ENCODE measurements around the gene AHRR. TPM values are rescaled to one million over a fixed set of nuclear protein-coding genes. Genes with fewer than 3 reads are reported as not detected.
"Not testable (repeated sequence)": the region's sequence is repeated elsewhere in the genome, so short reads cannot be mapped to it uniquely, and the experiment has no call there.

The AHRR gene
- total RNA-seq, 1 experiment from 2014 or later = 1.3 TPM

DNA sequence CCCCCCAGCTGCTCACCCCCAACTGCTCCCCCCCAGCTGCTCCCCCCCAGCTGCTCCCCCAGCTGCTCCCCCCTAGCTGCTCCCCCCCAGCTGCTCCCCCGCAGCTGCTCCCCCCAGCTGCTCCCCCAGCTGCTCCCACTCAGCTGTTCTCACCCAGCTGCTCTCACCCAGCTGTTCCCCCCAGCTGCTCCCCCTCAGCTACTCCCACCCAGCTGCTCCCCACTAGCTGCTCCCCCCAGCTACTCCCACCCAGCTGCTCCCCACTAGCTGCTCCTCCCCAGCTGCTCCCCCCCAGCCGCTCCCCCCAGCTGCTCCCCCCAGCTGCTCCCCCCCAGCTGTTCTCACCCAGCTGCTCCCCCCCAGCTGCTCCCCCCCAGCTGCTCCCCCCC lies 22.8 kb upstream of the AHRR start:
- H3K4me1 Mint-ChIP-seq (ENCODE audit: low read depth, unreplicated experiment) = peaks cover 17% of the 10 kb centered on the region
- BruUV-seq (replicated peaks) = no TSS peak
- H3K27me3 Mint-ChIP-seq (ENCODE audit: unreplicated experiment) = no peaks in the 10 kb centered on the region
- no peaks in the 10 kb centered on the region for H3K9me3 Mint-ChIP-seq (ENCODE audit: low read depth, unreplicated experiment)
- H3K4me3 Mint-ChIP-seq (ENCODE audit: low read depth, unreplicated experiment) = no peak overlapping the region
- intact Hi-C loops (cut with micrococcal nuclease; ENCODE audit: unreplicated experiment) = no loop called here
- no peak for DNase-seq
- TF ChIP-seq, protein P1, sequence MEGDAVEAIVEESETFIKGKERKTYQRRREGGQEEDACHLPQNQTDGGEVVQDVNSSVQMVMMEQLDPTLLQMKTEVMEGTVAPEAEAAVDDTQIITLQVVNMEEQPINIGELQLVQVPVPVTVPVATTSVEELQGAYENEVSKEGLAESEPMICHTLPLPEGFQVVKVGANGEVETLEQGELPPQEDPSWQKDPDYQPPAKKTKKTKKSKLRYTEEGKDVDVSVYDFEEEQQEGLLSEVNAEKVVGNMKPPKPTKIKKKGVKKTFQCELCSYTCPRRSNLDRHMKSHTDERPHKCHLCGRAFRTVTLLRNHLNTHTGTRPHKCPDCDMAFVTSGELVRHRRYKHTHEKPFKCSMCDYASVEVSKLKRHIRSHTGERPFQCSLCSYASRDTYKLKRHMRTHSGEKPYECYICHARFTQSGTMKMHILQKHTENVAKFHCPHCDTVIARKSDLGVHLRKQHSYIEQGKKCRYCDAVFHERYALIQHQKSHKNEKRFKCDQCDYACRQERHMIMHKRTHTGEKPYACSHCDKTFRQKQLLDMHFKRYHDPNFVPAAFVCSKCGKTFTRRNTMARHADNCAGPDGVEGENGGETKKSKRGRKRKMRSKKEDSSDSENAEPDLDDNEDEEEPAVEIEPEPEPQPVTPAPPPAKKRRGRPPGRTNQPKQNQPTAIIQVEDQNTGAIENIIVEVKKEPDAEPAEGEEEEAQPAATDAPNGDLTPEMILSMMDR (IDR thresholded peaks at IDR 0.05; ENCODE audit: unreplicated experiment) = no peak
- CTCF ChIA-PET = no interaction called here
- peaks cover 7% of the 10 kb centered on the region for H3K36me3 Mint-ChIP-seq (ENCODE audit: insufficient read depth, unreplicated experiment)
- H3K27ac Mint-ChIP-seq (ENCODE audit: unreplicated experiment) = no peak overlapping the region

DNA sequence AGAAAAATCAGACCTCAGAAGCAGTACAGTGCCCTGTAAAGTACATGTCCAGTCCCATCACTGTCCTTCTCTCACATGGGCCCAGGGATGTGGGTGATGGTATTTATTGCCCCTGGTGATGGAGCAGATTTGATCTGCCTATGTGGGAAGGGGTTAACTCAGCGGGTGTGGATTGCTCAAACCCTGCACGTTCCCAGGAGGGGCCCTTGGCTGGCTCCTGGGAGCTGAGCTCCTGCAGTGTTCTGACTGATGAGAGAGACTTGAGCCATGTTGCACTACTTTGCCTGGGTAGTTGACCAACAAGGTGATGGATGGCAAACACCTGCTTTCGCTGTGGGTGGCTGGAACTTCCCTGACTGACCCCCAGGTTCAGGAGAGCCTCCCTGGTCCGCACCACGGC lies 21.6 kb upstream of the AHRR start:
- BruUV-seq (replicated peaks); DNase-seq; H3K9me3 Mint-ChIP-seq (ENCODE audit: low read depth, unreplicated experiment); H3K27ac Mint-ChIP-seq (ENCODE audit: unreplicated experiment); H3K4me3 Mint-ChIP-seq (ENCODE audit: low read depth, unreplicated experiment); CTCF ChIA-PET; H3K27me3 Mint-ChIP-seq (ENCODE audit: unreplicated experiment); H3K36me3 Mint-ChIP-seq (ENCODE audit: insufficient read depth, unreplicated experiment); intact Hi-C loops (cut with micrococcal nuclease; ENCODE audit: unreplicated experiment): not testable (repeated sequence)
- H3K4me1 Mint-ChIP-seq (ENCODE audit: low read depth, unreplicated experiment) = peaks cover 17% of the 10 kb centered on the region

DNA sequence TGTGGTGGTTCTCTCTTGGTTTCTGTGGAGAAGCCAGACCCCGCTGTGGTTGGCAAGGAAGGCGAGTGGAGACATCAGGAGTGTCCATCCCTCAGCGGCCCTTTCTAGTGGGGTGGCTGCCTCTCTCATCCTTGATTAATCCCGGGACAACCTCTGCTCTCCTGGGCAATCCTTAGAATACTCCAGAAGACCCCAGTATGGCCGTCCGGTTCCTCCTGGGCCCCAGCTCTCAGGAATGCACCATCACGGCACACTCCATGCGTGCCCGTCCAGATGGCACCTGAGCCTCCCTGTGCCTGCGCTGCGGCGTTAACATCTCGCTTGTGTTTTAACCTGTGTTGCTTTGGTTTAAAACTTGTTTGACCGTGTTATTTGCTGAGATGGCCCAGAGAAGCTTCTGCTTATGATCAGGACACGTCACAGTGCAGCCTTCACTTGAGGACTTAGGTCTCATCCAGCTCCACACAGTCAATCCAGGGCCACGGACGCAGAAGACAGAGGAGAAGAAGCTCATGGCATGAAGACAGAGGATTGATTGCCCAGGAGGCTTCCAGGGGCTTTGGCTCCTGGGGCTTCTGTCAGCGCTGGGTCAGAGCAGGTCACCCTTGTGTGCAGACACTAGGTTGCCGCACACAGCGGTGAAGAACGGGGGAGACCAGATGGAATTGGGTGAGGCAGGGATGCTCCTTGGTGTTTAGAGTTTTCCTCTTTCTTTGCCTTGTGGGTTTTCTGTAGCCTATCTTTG lies 20.7 kb upstream of the AHRR start:
- peaks cover 17% of the 10 kb centered on the region for H3K4me1 Mint-ChIP-seq (ENCODE audit: low read depth, unreplicated experiment)
- BruUV-seq (replicated peaks); H3K36me3 Mint-ChIP-seq (ENCODE audit: insufficient read depth, unreplicated experiment); H3K27ac Mint-ChIP-seq (ENCODE audit: unreplicated experiment); H3K27me3 Mint-ChIP-seq (ENCODE audit: unreplicated experiment); H3K4me3 Mint-ChIP-seq (ENCODE audit: low read depth, unreplicated experiment); CTCF ChIA-PET; DNase-seq; H3K9me3 Mint-ChIP-seq (ENCODE audit: low read depth, unreplicated experiment); intact Hi-C loops (cut with micrococcal nuclease; ENCODE audit: unreplicated experiment): not testable (repeated sequence)

DNA sequence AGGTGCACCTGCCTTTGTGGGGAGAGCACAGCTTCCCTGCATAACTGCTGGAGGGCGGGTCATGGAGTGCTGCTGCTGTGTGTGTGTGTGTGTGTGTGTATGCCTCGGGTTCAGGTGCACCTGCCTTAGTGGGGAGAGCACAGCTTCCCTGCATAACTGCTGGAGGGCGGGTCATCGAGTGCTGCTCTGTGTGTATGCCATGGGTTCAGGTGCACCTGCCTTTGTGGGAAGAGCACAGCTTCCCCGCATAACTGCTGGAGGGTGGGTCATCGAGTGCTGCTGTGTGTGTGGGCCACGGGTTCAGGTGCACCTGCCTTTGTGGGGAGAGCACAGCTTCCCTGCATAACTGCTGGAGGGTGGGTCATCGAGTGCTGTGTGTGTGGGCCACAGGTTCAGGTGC lies 19.1 kb upstream of the AHRR start:
- DNase-seq; H3K9me3 Mint-ChIP-seq (ENCODE audit: low read depth, unreplicated experiment); H3K4me3 Mint-ChIP-seq (ENCODE audit: low read depth, unreplicated experiment); H3K27ac Mint-ChIP-seq (ENCODE audit: unreplicated experiment); BruUV-seq (replicated peaks); intact Hi-C loops (cut with micrococcal nuclease; ENCODE audit: unreplicated experiment); H3K27me3 Mint-ChIP-seq (ENCODE audit: unreplicated experiment): not testable (repeated sequence)
- CTCF ChIA-PET = interaction anchor here (0.8 kb wide), 1 partner anchor 828 kb away, joined by 3 read pairs; no protein-coding TSS in a partner anchor
- peaks cover 16% of the 10 kb centered on the region for H3K36me3 Mint-ChIP-seq (ENCODE audit: insufficient read depth, unreplicated experiment)
- H3K4me1 Mint-ChIP-seq (ENCODE audit: low read depth, unreplicated experiment) = peaks cover 17% of the 10 kb centered on the region

DNA sequence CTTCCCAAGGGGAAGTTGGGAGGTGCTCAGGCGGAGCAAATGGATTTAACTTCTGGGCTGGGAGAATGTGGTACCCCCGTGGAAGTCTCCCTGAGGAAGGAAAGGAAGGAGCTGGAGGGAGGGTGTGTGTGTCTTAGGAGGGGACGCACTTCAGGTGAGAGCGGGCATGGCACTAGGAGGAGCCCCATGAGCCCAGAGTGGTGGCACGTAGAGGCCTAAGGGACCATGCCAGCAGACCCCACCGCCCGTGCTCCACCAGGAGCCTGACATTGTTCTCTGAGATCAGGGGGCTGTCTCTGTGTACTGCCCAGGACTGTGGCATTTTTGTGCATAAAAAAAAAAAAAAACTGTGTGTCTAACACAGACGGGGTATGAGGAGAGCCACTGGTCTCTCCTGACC lies 18.5 kb upstream of the AHRR start:
- BruUV-seq (replicated peaks) = no TSS peak
- Mint-ChIP-seq H3K4me1 (ENCODE audit: low read depth, unreplicated experiment) (peaks cover 17% of the 10 kb centered on the region), H3K4me3 (ENCODE audit: low read depth, unreplicated experiment) (no peak overlapping the region), H3K36me3 (ENCODE audit: insufficient read depth, unreplicated experiment) (peaks cover 18% of the 10 kb centered on the region), H3K27me3 (ENCODE audit: unreplicated experiment) (no peaks in the 10 kb centered on the region), H3K9me3 (ENCODE audit: low read depth, unreplicated experiment) (no peaks in the 10 kb centered on the region), H3K27ac (ENCODE audit: unreplicated experiment) (no peak overlapping the region)
- TF ChIP-seq, protein P1 (IDR thresholded peaks at IDR 0.05; ENCODE audit: unreplicated experiment) = no peak
- CTCF ChIA-PET = interaction anchor here (0.8 kb wide), 1 partner anchor 827 kb away, joined by 3 read pairs; no protein-coding TSS in a partner anchor
- intact Hi-C loops (cut with micrococcal nuclease; ENCODE audit: unreplicated experiment) = no loop called here
- DNase-seq = no peak

DNA sequence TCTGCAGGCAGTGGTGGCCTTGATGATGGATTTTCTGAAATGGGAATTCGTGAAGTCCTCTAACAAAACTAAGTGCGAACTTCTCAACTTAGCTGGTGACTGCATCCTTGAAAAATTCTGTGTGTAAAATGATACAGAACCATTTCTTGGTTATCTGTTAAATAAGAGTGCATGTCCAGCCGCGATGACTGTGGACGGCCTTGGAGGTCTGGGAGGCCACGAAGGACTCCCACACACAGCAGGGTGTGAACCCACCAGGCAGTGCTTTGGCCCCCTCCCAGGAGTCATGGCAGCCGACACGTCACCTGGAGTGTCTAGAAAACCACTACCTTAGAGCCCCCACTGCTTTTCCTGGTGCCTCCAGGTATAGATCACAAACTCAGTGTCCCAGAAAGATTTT lies 17.8 kb upstream of the AHRR start:
- H3K4me3 Mint-ChIP-seq (ENCODE audit: low read depth, unreplicated experiment); H3K27me3 Mint-ChIP-seq (ENCODE audit: unreplicated experiment); H3K9me3 Mint-ChIP-seq (ENCODE audit: low read depth, unreplicated experiment); CTCF ChIA-PET; H3K27ac Mint-ChIP-seq (ENCODE audit: unreplicated experiment); BruUV-seq (replicated peaks); DNase-seq; intact Hi-C loops (cut with micrococcal nuclease; ENCODE audit: unreplicated experiment): not testable (repeated sequence)
- Mint-ChIP-seq H3K4me1 (ENCODE audit: low read depth, unreplicated experiment) (peaks cover 17% of the 10 kb centered on the region), H3K36me3 (ENCODE audit: insufficient read depth, unreplicated experiment) (peaks cover 18% of the 10 kb centered on the region)

All from Calu3 (cell line).